ENCODE results near the gene MMP11. TPM values are rescaled to one million over a fixed set of nuclear protein-coding genes. Genes with fewer than 3 reads are reported as not detected.

The MMP11 gene
- total and polyA plus RNA-seq, 2 of the 13 experiments (the other 11 are each of a cell fraction or from before 2014, with no cell fraction given), result 8.9 to 28.6 TPM

DNA sequence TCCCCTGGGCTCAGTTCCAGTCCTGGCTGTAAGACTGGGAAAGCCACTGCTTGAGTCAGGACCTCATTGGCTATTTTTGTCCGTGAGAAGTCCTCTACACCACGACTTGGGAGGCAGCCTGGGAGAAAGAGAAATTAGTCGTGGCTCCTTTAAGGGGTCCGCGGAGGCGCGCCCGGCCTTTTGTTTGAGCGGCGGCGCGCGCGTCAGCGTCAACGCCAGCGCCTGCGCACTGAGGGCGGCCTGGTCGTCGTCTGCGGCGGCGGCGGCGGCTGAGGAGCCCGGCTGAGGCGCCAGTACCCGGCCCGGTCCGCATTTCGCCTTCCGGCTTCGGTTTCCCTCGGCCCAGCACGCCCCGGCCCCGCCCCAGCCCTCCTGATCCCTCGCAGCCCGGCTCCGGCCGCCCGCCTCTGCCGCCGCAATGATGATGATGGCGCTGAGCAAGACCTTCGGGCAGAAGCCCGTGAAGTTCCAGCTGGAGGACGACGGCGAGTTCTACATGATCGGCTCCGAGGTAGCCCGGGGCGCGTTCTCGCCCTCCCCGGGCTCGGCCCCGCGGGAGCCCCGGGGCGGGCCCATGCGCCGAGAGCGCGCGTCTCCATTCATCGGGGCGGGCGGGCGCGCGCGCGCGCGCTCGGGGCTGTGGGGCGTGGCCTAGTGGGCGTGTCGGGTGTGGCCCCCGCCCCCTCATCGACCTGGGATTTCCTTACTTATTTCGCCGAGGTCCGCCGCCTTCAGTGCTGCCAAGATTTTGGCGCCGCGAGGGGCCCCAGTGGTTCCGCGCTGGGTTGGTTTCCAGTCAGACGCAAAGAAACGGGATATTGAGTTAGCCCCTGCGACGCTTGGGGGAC, 14.3 kb downstream of the MMP11 start, which contains the start of gene SMARCB1 (continued):
- TF ChIP-seq, protein P1, sequence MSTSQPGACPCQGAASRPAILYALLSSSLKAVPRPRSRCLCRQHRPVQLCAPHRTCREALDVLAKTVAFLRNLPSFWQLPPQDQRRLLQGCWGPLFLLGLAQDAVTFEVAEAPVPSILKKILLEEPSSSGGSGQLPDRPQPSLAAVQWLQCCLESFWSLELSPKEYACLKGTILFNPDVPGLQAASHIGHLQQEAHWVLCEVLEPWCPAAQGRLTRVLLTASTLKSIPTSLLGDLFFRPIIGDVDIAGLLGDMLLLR (CRISPR knock-in tag; IDR thresholded peaks at IDR 0.05), result peak; percentile 66
- no peak; the same call in 2 of the 3 replicates for TF ChIP-seq MXI1 (IDR thresholded peaks at IDR 0.05; ENCODE audit: borderline replicate concordance, low read depth, low read length)
- TF ChIP-seq THYN1 (CRISPR knock-in tag; IDR thresholded peaks at IDR 0.05; ENCODE audit: borderline replicate concordance, low read depth), result no peak
- no peak for TF ChIP-seq TBX3 (IDR thresholded peaks at IDR 0.05; ENCODE audit: borderline replicate concordance)
- peak; percentile 51; the same call in 1 of the 2 replicates for TF ChIP-seq ZNF329 (CRISPR knock-in tag; IDR thresholded peaks at IDR 0.05; ENCODE audit: low read depth)
- TF ChIP-seq GPN1 (CRISPR knock-in tag; IDR thresholded peaks at IDR 0.05; ENCODE audit: borderline replicate concordance), result no peak
- peak; percentile 51; the same call in 1 of the 2 replicates for TF ChIP-seq REPIN1 (CRISPR knock-in tag; IDR thresholded peaks at IDR 0.05; ENCODE audit: borderline replicate concordance, low read depth)
- TF ChIP-seq ZFX (CRISPR knock-in tag; IDR thresholded peaks at IDR 0.05; ENCODE audit: low read depth), result peak; percentile 90
- peak; percentile 38; the same call in 1 of the 2 replicates for TF ChIP-seq ZNF766 (CRISPR knock-in tag; IDR thresholded peaks at IDR 0.05; ENCODE audit: borderline replicate concordance)
- TF ChIP-seq KLF13 (CRISPR knock-in tag; IDR thresholded peaks at IDR 0.05), result no peak
- TF ChIP-seq ZNF343 (CRISPR knock-in tag; IDR thresholded peaks at IDR 0.05), result peak; percentile 14; the same call in 1 of the 2 replicates
- TF ChIP-seq ZSCAN29 (CRISPR knock-in tag; conservative IDR thresholded peaks at IDR 0.05), result peak; percentile 66; the same call in 1 of the 2 replicates
- TF ChIP-seq, protein P2, sequence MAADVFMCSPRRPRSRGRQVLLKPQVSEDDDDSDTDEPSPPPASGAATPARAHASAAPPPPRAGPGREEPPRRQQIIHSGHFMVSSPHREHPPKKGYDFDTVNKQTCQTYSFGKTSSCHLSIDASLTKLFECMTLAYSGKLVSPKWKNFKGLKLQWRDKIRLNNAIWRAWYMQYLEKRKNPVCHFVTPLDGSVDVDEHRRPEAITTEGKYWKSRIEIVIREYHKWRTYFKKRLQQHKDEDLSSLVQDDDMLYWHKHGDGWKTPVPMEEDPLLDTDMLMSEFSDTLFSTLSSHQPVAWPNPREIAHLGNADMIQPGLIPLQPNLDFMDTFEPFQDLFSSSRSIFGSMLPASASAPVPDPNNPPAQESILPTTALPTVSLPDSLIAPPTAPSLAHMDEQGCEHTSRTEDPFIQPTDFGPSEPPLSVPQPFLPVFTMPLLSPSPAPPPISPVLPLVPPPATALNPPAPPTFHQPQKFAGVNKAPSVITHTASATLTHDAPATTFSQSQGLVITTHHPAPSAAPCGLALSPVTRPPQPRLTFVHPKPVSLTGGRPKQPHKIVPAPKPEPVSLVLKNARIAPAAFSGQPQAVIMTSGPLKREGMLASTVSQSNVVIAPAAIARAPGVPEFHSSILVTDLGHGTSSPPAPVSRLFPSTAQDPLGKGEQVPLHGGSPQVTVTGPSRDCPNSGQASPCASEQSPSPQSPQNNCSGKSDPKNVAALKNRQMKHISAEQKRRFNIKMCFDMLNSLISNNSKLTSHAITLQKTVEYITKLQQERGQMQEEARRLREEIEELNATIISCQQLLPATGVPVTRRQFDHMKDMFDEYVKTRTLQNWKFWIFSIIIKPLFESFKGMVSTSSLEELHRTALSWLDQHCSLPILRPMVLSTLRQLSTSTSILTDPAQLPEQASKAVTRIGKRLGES (CRISPR knock-in tag; IDR thresholded peaks at IDR 0.05; ENCODE audit: borderline replicate concordance), result 0 out of 2 replicates have a peak, but pooled peaks have one; percentile 59
- TF ChIP-seq ZNF431 (CRISPR knock-in tag; IDR thresholded peaks at IDR 0.05; ENCODE audit: borderline replicate concordance, low read depth), result no peak
- TF ChIP-seq, protein P3, sequence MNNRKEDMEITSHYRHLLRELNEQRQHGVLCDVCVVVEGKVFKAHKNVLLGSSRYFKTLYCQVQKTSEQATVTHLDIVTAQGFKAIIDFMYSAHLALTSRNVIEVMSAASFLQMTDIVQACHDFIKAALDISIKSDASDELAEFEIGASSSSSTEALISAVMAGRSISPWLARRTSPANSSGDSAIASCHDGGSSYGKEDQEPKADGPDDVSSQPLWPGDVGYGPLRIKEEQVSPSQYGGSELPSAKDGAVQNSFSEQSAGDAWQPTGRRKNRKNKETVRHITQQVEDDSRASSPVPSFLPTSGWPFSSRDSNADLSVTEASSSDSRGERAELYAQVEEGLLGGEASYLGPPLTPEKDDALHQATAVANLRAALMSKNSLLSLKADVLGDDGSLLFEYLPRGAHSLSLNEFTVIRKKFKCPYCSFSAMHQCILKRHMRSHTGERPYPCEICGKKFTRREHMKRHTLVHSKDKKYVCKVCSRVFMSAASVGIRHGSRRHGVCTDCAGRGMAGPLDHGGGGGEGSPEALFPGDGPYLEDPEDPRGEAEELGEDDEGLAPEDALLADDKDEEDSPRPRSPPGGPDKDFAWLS (CRISPR knock-in tag; IDR thresholded peaks at IDR 0.05; ENCODE audit: borderline replicate concordance), result no peak
- TF ChIP-seq ZNF510 (CRISPR knock-in tag; IDR thresholded peaks at IDR 0.05; ENCODE audit: low read depth), result no peak
- TF ChIP-seq ZNF33A (CRISPR knock-in tag; IDR thresholded peaks at IDR 0.05; ENCODE audit: borderline replicate concordance), result no peak
- peak; percentile 59 for TF ChIP-seq HNRNPLL (IDR thresholded peaks at IDR 0.05; ENCODE audit: low read depth, low read length, poor library complexity, severe bottlenecking)
- peak; percentile 31; the same call in 1 of the 2 replicates for TF ChIP-seq ARNT2 (CRISPR knock-in tag; IDR thresholded peaks at IDR 0.05; ENCODE audit: low read depth)
- TF ChIP-seq, protein P4, sequence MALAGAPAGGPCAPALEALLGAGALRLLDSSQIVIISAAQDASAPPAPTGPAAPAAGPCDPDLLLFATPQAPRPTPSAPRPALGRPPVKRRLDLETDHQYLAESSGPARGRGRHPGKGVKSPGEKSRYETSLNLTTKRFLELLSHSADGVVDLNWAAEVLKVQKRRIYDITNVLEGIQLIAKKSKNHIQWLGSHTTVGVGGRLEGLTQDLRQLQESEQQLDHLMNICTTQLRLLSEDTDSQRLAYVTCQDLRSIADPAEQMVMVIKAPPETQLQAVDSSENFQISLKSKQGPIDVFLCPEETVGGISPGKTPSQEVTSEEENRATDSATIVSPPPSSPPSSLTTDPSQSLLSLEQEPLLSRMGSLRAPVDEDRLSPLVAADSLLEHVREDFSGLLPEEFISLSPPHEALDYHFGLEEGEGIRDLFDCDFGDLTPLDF (CRISPR knock-in tag; IDR thresholded peaks at IDR 0.05), result 0 out of 2 replicates have a peak, but pooled peaks have one; percentile 9
- peak; percentile 69; the same call in 1 of the 2 replicates for TF ChIP-seq ZNF773 (CRISPR knock-in tag; IDR thresholded peaks at IDR 0.05; ENCODE audit: borderline replicate concordance)
